GM12878 (cell line): ENCODE results near the gene ROBO1. TPM values are rescaled to one million over a fixed set of nuclear protein-coding genes. Genes with fewer than 3 reads are reported as not detected.

Experiments
- ATAC-seq: fragments of 200-7000 bp; cut with Tn5 transposase; 3 replicates; pipeline ENCODE4 v1.9.1; 2020; ENCODE audit warnings: mild to moderate bottlenecking, moderate library complexity
- BruUV-seq: library from RNA; stranded (reverse); fragments of 400-500 nt; replicated peaks from 2 replicates; lab custom pipeline; 2021; lab: Mats Ljungman, UMichigan
- CTCF ChIA-PET: fragments of 300-600 bp; sonication (Branson Sonifier 250); formaldehyde crosslinking; extraction: SDS; loops from one replicate; lab custom pipeline; 2021; ENCODE audit warnings: inconsistent platforms; lab: Yijun Ruan, JAX
- POLR2A ChIA-PET: fragments of 350-600 bp; formaldehyde crosslinking; extraction: SDS; loops from one replicate; lab custom pipeline; 2021; ENCODE audit warnings: inconsistent platforms; lab: Charles Lee
- RAD21 ChIA-PET: fragments of 300-600 bp; sonication (Branson Sonifier 250); formaldehyde crosslinking; loops from one replicate; lab custom pipeline; 2023; ENCODE audit warnings: antibody characterized with exemption; ENCODE audit not compliant: unreplicated experiment; lab: Charles Lee
- SMC1A ChIA-PET: fragments of 300-600 bp; sonication (Branson Sonifier 250); formaldehyde crosslinking; loops from one replicate; lab custom pipeline; 2023; ENCODE audit not compliant: unreplicated experiment, uncharacterized antibody; lab: Charles Lee
- DNase-seq: peaks from one replicate; pipeline ENCODE4 v3.0.0-alpha.2; 2011; ENCODE audit warnings: low read depth, low spot score
- FAIRE-seq: peaks from 3 replicates; lab custom pipeline; 2011; peaks lifted over from hg19 to GRCh38; lab: Jason Lieb, UNC
- H2AFZ ChIP-seq: 2 replicates; pipeline ENCODE4 v1.6.0; 2011; ENCODE audit warnings: low read depth, low read length, control low read depth; ENCODE audit not compliant: control insufficient read depth
- H3K27ac ChIP-seq: 2 replicates; pipeline ENCODE4 v1.5.1; 2011; ENCODE audit warnings: control low read depth; ENCODE audit not compliant: control insufficient read depth, insufficient read depth
- H3K27me3 ChIP-seq, 2 experiments: replicated peaks in 1 of 2; 2 replicates each; pipeline versions ENCODE4 v1.6.0 to v1.6.1; 2011; ENCODE audit warnings: low read length in 1 of 2; ENCODE audit not compliant: control insufficient read depth in 2 of 2, insufficient read depth in 2 of 2
- H3K36me3 ChIP-seq, 2 experiments: 2 replicates each; pipeline ENCODE4 v1.5.1; 2011; ENCODE audit warnings: low read length in 1 of 2; ENCODE audit not compliant: control insufficient read depth in 2 of 2, insufficient read depth in 2 of 2
- H3K4me1 ChIP-seq: 2 replicates; pipeline ENCODE4 v1.6.1; 2011; ENCODE audit warnings: mild to moderate bottlenecking, low read length, moderate library complexity, mixed read lengths; ENCODE audit not compliant: control insufficient read depth, insufficient read depth
- H3K4me2 ChIP-seq: 2 replicates; pipeline ENCODE4 v1.6.0; 2011; ENCODE audit warnings: control low read depth; ENCODE audit not compliant: control insufficient read depth, insufficient read depth
- H3K4me3 ChIP-seq: fragments of 200-600 bp; sonication (generic); 2 replicates; pipeline ENCODE4 v1.5.1; 2016
- H3K79me2 ChIP-seq: 2 replicates; pipeline ENCODE4 v1.6.0; 2011; ENCODE audit warnings: low read length; ENCODE audit not compliant: control insufficient read depth, insufficient read depth
- H3K9ac ChIP-seq: 2 replicates; pipeline ENCODE4 v1.8.0; 2011; ENCODE audit warnings: low read length, control low read depth, mixed read lengths; ENCODE audit not compliant: control insufficient read depth, insufficient read depth
- H3K9me3 ChIP-seq: replicated peaks from 3 replicates; pipeline ENCODE4 v1.5.1; 2011; ENCODE audit warnings: mild to moderate bottlenecking, low read length; ENCODE audit not compliant: control insufficient read depth, insufficient read depth
- H4K20me1 ChIP-seq: 2 replicates; pipeline ENCODE4 v1.6.0; 2011; ENCODE audit not compliant: control insufficient read depth, insufficient read depth
- BCL11A ChIP-seq: IDR thresholded peaks from 2 replicates; pipeline ENCODE4 v1.6.1; 2011; ENCODE audit warnings: low read depth, low read length
- CHD2 ChIP-seq: IDR thresholded peaks from 2 replicates; pipeline ENCODE4 v1.6.1; 2011; ENCODE audit warnings: low read depth, low read length, improper control_type of control experiment, borderline replicate concordance
- CTCF ChIP-seq, 3 experiments: IDR thresholded peaks in 2 of 3; conservative IDR thresholded peaks in 1 of 3; 2 replicates each; pipeline ENCODE4 v1.5.1; 2011; ENCODE audit warnings: low read depth in 3 of 3, low read length in 3 of 3, mild to moderate bottlenecking in 3 of 3, control low read depth in 2 of 3, moderate library complexity in 2 of 3, inconsistent platforms in 1 of 3, mixed read lengths in 1 of 3; ENCODE audit not compliant: control insufficient read depth in 2 of 3, insufficient read depth in 1 of 3; ENCODE audit errors: extremely low read depth in 1 of 3
- HDAC6 ChIP-seq: fragments of 200-600 bp; sonication (generic); IDR thresholded peaks from one replicate; pipeline ENCODE4 v1.8.0; 2017; ENCODE audit warnings: antibody characterized with exemption; ENCODE audit not compliant: unreplicated experiment
- IRF4 ChIP-seq: IDR thresholded peaks from 2 replicates; pipeline ENCODE4 v1.6.1; 2011; ENCODE audit warnings: low read depth, low read length
- PBX3 ChIP-seq: IDR thresholded peaks from 2 replicates; pipeline ENCODE4 v1.6.1; 2011; ENCODE audit warnings: mild to moderate bottlenecking, low read depth, low read length, moderate library complexity; ENCODE audit not compliant: insufficient replicate concordance
- POLR2A ChIP-seq: IDR thresholded peaks from 2 replicates; pipeline ENCODE4 v1.6.1; 2011; ENCODE audit warnings: low read depth, mild to moderate bottlenecking, low read length
- PRDM15 ChIP-seq: fragments of 450-650 bp; formaldehyde crosslinking; IDR thresholded peaks from 2 replicates; pipeline ENCODE4 v1.4.0; 2020; ENCODE audit warnings: mild to moderate bottlenecking, moderate library complexity
- YY1 ChIP-seq: IDR thresholded peaks from 2 replicates; pipeline ENCODE4 v1.6.1; 2011; ENCODE audit warnings: low read depth, mild to moderate bottlenecking, low read length
- in situ Hi-C: fragments of 300-500 bp; cut with MboI; formaldehyde crosslinking; loops from 9 replicates; pipeline ENCODE4 v1.14.3; 2018; ENCODE audit warnings: mixed read lengths
- intact Hi-C: fragments of 100-400 bp; cut with micrococcal nuclease; formaldehyde crosslinking; loops from one replicate; pipeline ENCODE4 v1.14.2; 2022; ENCODE audit not compliant: unreplicated experiment
- polyA plus RNA-seq, 11 experiments: library from polyadenylated mRNA; depleted of rRNA in 4 of 11; unstranded in 6 of 11; stranded (reverse) in 5 of 11; fragments of >200 nt; fragmentation: Nextera tagmentation in 4 of 11; fragmentation: Illumina TruSeq in 1 of 11; extraction: Ambion mirVana in 4 of 11; extraction: Trizol in 1 of 11; gene quantifications; 1 replicate in 1 of 11; 2 replicates in 10 of 11; pipeline versions ENCODE4 v1.2.1 to v1.2.3, GENCODE V29; 2011 to 2016; ENCODE audit warnings: inconsistent platforms in 2 of 11, missing spikeins in 2 of 11, low read depth in 1 of 11
- total RNA-seq, 4 experiments: library from RNA; depleted of rRNA in 3 of 4; stranded (reverse); fragments of >200 nt in 3 of 4; fragmentation: Illumina TruSeq in 1 of 4; extraction: Trizol in 1 of 4; gene quantifications; 2 replicates each; pipeline versions ENCODE4 v1.2.1 to v1.2.3, GENCODE V29; 2013 to 2021

ROBO1 gene
- total and polyA plus RNA-seq, 10 of the 15 experiments (the other 5 are each of a cell fraction or from before 2014, with no cell fraction given), result 0.29 to 46.5 (median 1.2) TPM

GRCh38 chr3:78937475-78937874 is 830.3 kb downstream of the ROBO1 start:
- TF ChIP-seq IRF4, result no peak
- no peak for TF ChIP-seq HDAC6
- TF ChIP-seq BCL11A, result no peak
- TF ChIP-seq CTCF (IDR thresholded peaks at IDR 0.05 in 2 of 3, conservative IDR thresholded peaks at IDR 0.05 in 1 of 3; ENCODE audit: control insufficient read depth in 2 of 3, extremely low read depth in 1 of 3, insufficient read depth in 1 of 3, low read depth in 3 of 3, low read length in 3 of 3), result no peak
- no peak for TF ChIP-seq POLR2A
- no peak for TF ChIP-seq PBX3
- no peak for TF ChIP-seq YY1
- TF ChIP-seq PRDM15, result no peak
- no peak for TF ChIP-seq CHD2
- H2AFZ ChIP-seq, result no peak overlapping the region
- no peak for FAIRE-seq
- no peak overlapping the region for H3K4me2 ChIP-seq
- H3K36me3 ChIP-seq, result no peaks in the 10 kb centered on the region
- H3K79me2 ChIP-seq, result no peaks in the 10 kb centered on the region
- intact Hi-C loops (no loop called here), in situ Hi-C loops (no loop called here)
- ATAC-seq, result no peak
- no peaks in the 10 kb centered on the region for H3K27me3 ChIP-seq
- no peak for DNase-seq
- no TSS peak for BruUV-seq
- SMC1A ChIA-PET, result interaction anchor here (0.9 to 1.7 kb wide), 5 partner anchors 13 to 53 kb away, joined by 3 to 7 read pairs (median 3); no protein-coding TSS in a partner anchor
- H3K9me3 ChIP-seq, result no peaks in the 10 kb centered on the region; the same call in 2 of the 3 replicates
- CTCF ChIA-PET, result interaction anchor here (1.3 kb wide), 1 partner anchor 27 kb away, joined by 4 read pairs; no protein-coding TSS in a partner anchor
- H3K4me3 ChIP-seq, result no peak overlapping the region
- RAD21 ChIA-PET, result interaction anchor here (1.2 kb wide), 1 partner anchor 9 kb away, joined by 3 read pairs; no protein-coding TSS in a partner anchor
- H4K20me1 ChIP-seq, result no peaks in the 10 kb centered on the region
- POLR2A ChIA-PET, result interaction anchor here (1.2 kb wide), 1 partner anchor 15 kb away, joined by 4 read pairs; no protein-coding TSS in a partner anchor
- H3K4me1 ChIP-seq, result no peaks in the 10 kb centered on the region
- H3K27ac ChIP-seq, result no peak overlapping the region
- H3K9ac ChIP-seq, result no peak overlapping the region
